Heart right ventricle (tissue), 16 donors: ENCODE measurements around the gene PDE11A. TPM values are rescaled to one million over a fixed set of nuclear protein-coding genes. Genes with fewer than 3 reads are reported as not detected.
A peak's percentile ranks its signal among the peaks of the same experiment; 100 is the strongest.

ENCODE experiments used
- ATAC-seq, 8 donors: fragments of 200-7000 bp; cut with Tn5 transposase; one replicate each; pipeline ENCODE4 v1.9.1; 2020; ENCODE audit warnings: mild to moderate bottlenecking in 8 of 8, moderate library complexity in 8 of 8, moderate number of reproducible peaks in 1 of 8
- DNase-seq, 2 donors: peaks; one replicate each; pipeline ENCODE4 v3.0.0-alpha.2; 2020
- H3K27ac ChIP-seq, 10 donors: fragments of 200-600 bp; sonication (generic) in 2 of 10; one replicate each; pipeline versions ENCODE4 v1.5.0 to v1.8.0; 2020 to 2022; ENCODE audit warnings: mild to moderate bottlenecking in 3 of 10
- H3K27me3 ChIP-seq, 7 donors: fragments of 200-600 bp; one replicate each; pipeline ENCODE4 v1.8.0; 2021 to 2022; ENCODE audit warnings: mild to moderate bottlenecking in 2 of 7
- H3K36me3 ChIP-seq, 9 donors: fragments of 200-600 bp; sonication (generic) in 1 of 9; one replicate each; pipeline versions ENCODE4 v1.5.0 to v1.8.0; 2020 to 2022; ENCODE audit warnings: mild to moderate bottlenecking in 2 of 9
- H3K4me1 ChIP-seq, 9 donors: fragments of 200-600 bp; sonication (generic) in 1 of 9; one replicate each; pipeline versions ENCODE4 v1.5.0 to v1.8.0; 2020 to 2022; ENCODE audit warnings: mild to moderate bottlenecking in 4 of 9
- H3K4me3 ChIP-seq, 10 donors: fragments of 200-600 bp; sonication (generic) in 2 of 10; one replicate each; pipeline versions ENCODE4 v1.5.0 to v1.8.0; 2020 to 2022; ENCODE audit warnings: mild to moderate bottlenecking in 7 of 10, moderate library complexity in 2 of 10
- H3K9me3 ChIP-seq, 11 donors: fragments of 200-600 bp in 10 of 11; sonication (generic) in 2 of 11; one replicate each; pipeline versions ENCODE4 v1.5.0 to v1.8.0; 2013 to 2022; ENCODE audit warnings: mild to moderate bottlenecking in 2 of 11, control low read depth in 1 of 11, moderate library complexity in 1 of 11
- CTCF ChIP-seq, 9 donors: fragments of 200-600 bp; sonication (generic) in 2 of 9; IDR thresholded peaks; one replicate each; pipeline versions ENCODE4 v1.5.0 to v1.8.0; 2021 to 2022; ENCODE audit warnings: antibody characterized with exemption in 9 of 9, mild to moderate bottlenecking in 5 of 9, moderate library complexity in 1 of 9
- WGBS, 2 donors: extraction: QIAGEN DNeasy Blood & Tissue Kit; methylation state at CpG; one replicate each; pipeline ENCODE4 v1.1.7; 2013; ENCODE audit warnings: inconsistent platforms in 1 of 2; 5-methylcytosine and 5-hydroxymethylcytosine counted together
- intact Hi-C, 10 donors: fragments of 100-400 bp; cut with DNase I; formaldehyde crosslinking; loops; one replicate each; pipeline versions ENCODE4 v1.11.1 to v1.14.2; 2022
- polyA plus RNA-seq, 2 donors: library from polyadenylated mRNA; stranded (reverse); fragments of 200-250 nt; gene quantifications; one replicate each; pipeline ENCODE4 v1.2.3, GENCODE V29; 2013
- total RNA-seq, 10 donors: library from RNA; stranded (reverse); fragmentation: NEBNext Ultra II Directional in 3 of 10; extraction: Animal tissue kit (Norgen Biotek cat#: 25700) in 3 of 10; gene quantifications; one replicate each; pipeline versions ENCODE4 v1.2.1 to v1.2.4, GENCODE V29; 2021 to 2023
- donor health status: Arrhythmogenic right ventricular cardiomyopathy.
- donor health status: ischemic (EF 13 %, LVEDD 7.1; RV severe dilation, severe dysfunction).
- donor health status: healthy with polysubstance abuse.
- donor health status: DM: no; HTN: yes; CAD: no.
- donor health status: DM: no; HTN: no; CAD: no.
- donor health status: ischemic (EF 25% LVEDD 6.9; RV normal size, moderate dysfunction).
- donor health status: ischemic (EF 25% LVEDD 5.7; RV mildly dilated, moderate dysfunction).
- donor health status: healthy.
- donor health status: DM: yes; HTN: yes; CAD: no.
- donor health status: Ischemic cardiomyopathy.
- donor health status: ischemic (EF 35%, LVEDD 5.7; RV mildly dilated, moderate dysfunction).
- donor health status: nonischemic (EF 11% LVEDD 7.7; RV severe dilation, severe dysfunction).
- donor health status: DM: yes; HTN: yes; CAD: no.
- donor health status: PGD.
- donor health status: ischemic (EF 29% LVEDD 5.4; RV normal size, mild dysfunction).
- donor health status: nonischemic (EF 23%, LVEDD 6.1; RV moderate dilation, normal function).

The PDE11A gene
- total and polyA plus RNA-seq, 12 donors, result 0.12 to 6.4 (median 1.1) TPM

- Histone ChIP-seq H3K4me1 (peaks cover 3 to 22% (median 9%) of the 10 kb centered on the region in 9 donors), H3K27me3 (no peaks in the 10 kb centered on the region), H3K4me3 (no peak overlapping the region), H3K9me3 (no peaks in the 10 kb centered on the region), H3K36me3 (peaks cover 0 to 44% (median 5%) of the 10 kb centered on the region in 9 donors), H3K27ac (no peak overlapping the region)
- TF ChIP-seq CTCF (IDR thresholded peaks at IDR 0.05), result no peak
- intact Hi-C loops, result loop anchor here in 4 of 10 donors (10.0 kb wide), 3 partner anchors 170 to 300 kb away; no protein-coding TSS in a partner anchor
- DNase-seq, result no peak
- ATAC-seq, result no peak
These were observed 42.7 kb upstream of the PDE11A start for GRCh38 chr2:178115271-178115670.

- 89 to 92% methylated on average over 2 of the region's 2 CpGs for WGBS, 2 donors
- no peaks in the 10 kb centered on the region for H3K9me3 ChIP-seq
- intact Hi-C loops, result loop anchor here in 9 of 10 donors (5.0 to 10.0 kb wide), 6 partner anchors 168 to 300 kb away; no protein-coding TSS in a partner anchor
- H3K27me3 ChIP-seq, result no peaks in the 10 kb centered on the region
- no peak overlapping the region for H3K27ac ChIP-seq
- no peak overlapping the region for H3K4me3 ChIP-seq
- peaks cover 3 to 22% (median 9%) of the 10 kb centered on the region in 9 donors for H3K4me1 ChIP-seq
- ATAC-seq, result no peak
- no peak for DNase-seq
- peaks cover 0 to 36% (median 3%) of the 10 kb centered on the region in 9 donors for H3K36me3 ChIP-seq
- TF ChIP-seq CTCF (IDR thresholded peaks at IDR 0.05), result no peak
These were observed 41.9 kb upstream of the PDE11A start for GRCh38 chr2:178114462-178114861.

GRCh38 chr2:178112202-178113152, 39.9 kb upstream of the PDE11A start, which contains the start of gene RBM45:
Gene RBM45, plus strand, starts transcription at chr2:178112437. Its CDS starts 110 bp downstream, at chr2:178112547.
- peaks cover 0 to 17% (median 0%) of the 10 kb centered on the region in 9 donors for H3K36me3 ChIP-seq
- H3K4me3 ChIP-seq, result peak within 1 kb of the TSS; percentile 69 to 98 (median 86)
- 1% methylated on average over 60 of the region's 60 CpGs for WGBS, 2 donors
- peak; percentile 88 to 93 for DNase-seq
- intact Hi-C loops, result loop anchor here in 9 of 10 donors (5.0 to 10.0 kb wide), 6 partner anchors 170 to 302 kb away; no protein-coding TSS in a partner anchor
- peak within 1 kb of the TSS; percentile 30 to 89 (median 82) for H3K27ac ChIP-seq
- H3K4me1 ChIP-seq, result peaks cover 0 to 22% (median 9%) of the 10 kb centered on the region in 9 donors
- no peaks in the 10 kb centered on the region for H3K9me3 ChIP-seq
- peak; percentile 97 to 100 (median 99) for ATAC-seq
- peak; percentile 92 to 100 (median 98) for TF ChIP-seq CTCF (IDR thresholded peaks at IDR 0.05)
- H3K27me3 ChIP-seq, result no peaks in the 10 kb centered on the region

GRCh38 chr2:178111743-178112142, 39.2 kb upstream of the PDE11A start:
- no peak for TF ChIP-seq CTCF (IDR thresholded peaks at IDR 0.05)
- H3K4me3 ChIP-seq, result peak overlapping the region in 4 of 10 donors; percentile 84 to 98 (median 88)
- WGBS, 2 donors, result 97 to 100% methylated on average over 1 of the region's 1 CpG
- no peaks in the 10 kb centered on the region for H3K27me3 ChIP-seq
- no peak for DNase-seq
- peaks cover 0 to 22% (median 9%) of the 10 kb centered on the region in 9 donors for H3K4me1 ChIP-seq
- intact Hi-C loops, result loop anchor here in 9 of 10 donors (5.0 to 10.0 kb wide), 6 partner anchors 171 to 303 kb away; no protein-coding TSS in a partner anchor
- H3K9me3 ChIP-seq, result no peaks in the 10 kb centered on the region
- H3K27ac ChIP-seq, result peak overlapping the region in 5 of 10 donors; percentile 75 to 89 (median 81)
- no peak for ATAC-seq
- peaks cover 0 to 10% (median 0%) of the 10 kb centered on the region in 9 donors for H3K36me3 ChIP-seq
